ENCODE measurements around the gene RELL2. TPM values are rescaled to one million over a fixed set of nuclear protein-coding genes. Genes with fewer than 3 reads are reported as not detected.

The RELL2 gene
- total RNA-seq, 1 experiment from 2014 or later: 23.8 TPM

GRCh38 chr5:141685591-141685990 lies 48.8 kb downstream of the RELL2 start:
- CTCF ChIA-PET: no interaction called here
- no peak for TF ChIP-seq CREM (CRISPR knock-in tag; IDR thresholded peaks at IDR 0.05)
- no peak for TF ChIP-seq TEAD4 (CRISPR knock-in tag; IDR thresholded peaks at IDR 0.05)
- no peak for TF ChIP-seq KAT7 (CRISPR knock-in tag; IDR thresholded peaks at IDR 0.05; ENCODE audit: borderline replicate concordance)
- no peak for TF ChIP-seq ZNF219 (CRISPR knock-in tag; IDR thresholded peaks at IDR 0.05; ENCODE audit: borderline replicate concordance)
- TF ChIP-seq ZSCAN18 (CRISPR knock-in tag; IDR thresholded peaks at IDR 0.05): no peak
- TF ChIP-seq NR1H2 (CRISPR knock-in tag; IDR thresholded peaks at IDR 0.05): no peak
- no peak for TF ChIP-seq GRHL2 (CRISPR knock-in tag; IDR thresholded peaks at IDR 0.05; ENCODE audit: insufficient replicate concordance, severe bottlenecking)
- TF ChIP-seq ZNF423 (CRISPR knock-in tag; IDR thresholded peaks at IDR 0.05): no peak
- no peak for TF ChIP-seq PRRX2 (CRISPR knock-in tag; IDR thresholded peaks at IDR 0.05)
- TF ChIP-seq ZNF532 (CRISPR knock-in tag; IDR thresholded peaks at IDR 0.05; ENCODE audit: borderline replicate concordance): no peak
- TF ChIP-seq, protein P1, sequence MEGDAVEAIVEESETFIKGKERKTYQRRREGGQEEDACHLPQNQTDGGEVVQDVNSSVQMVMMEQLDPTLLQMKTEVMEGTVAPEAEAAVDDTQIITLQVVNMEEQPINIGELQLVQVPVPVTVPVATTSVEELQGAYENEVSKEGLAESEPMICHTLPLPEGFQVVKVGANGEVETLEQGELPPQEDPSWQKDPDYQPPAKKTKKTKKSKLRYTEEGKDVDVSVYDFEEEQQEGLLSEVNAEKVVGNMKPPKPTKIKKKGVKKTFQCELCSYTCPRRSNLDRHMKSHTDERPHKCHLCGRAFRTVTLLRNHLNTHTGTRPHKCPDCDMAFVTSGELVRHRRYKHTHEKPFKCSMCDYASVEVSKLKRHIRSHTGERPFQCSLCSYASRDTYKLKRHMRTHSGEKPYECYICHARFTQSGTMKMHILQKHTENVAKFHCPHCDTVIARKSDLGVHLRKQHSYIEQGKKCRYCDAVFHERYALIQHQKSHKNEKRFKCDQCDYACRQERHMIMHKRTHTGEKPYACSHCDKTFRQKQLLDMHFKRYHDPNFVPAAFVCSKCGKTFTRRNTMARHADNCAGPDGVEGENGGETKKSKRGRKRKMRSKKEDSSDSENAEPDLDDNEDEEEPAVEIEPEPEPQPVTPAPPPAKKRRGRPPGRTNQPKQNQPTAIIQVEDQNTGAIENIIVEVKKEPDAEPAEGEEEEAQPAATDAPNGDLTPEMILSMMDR (IDR thresholded peaks at IDR 0.05): no peak
- Mint-ChIP-seq H3K9me3 (no peaks in the 10 kb centered on the region), H3K4me1 (peaks cover 36% of the 10 kb centered on the region), H3K4me3 (no peak overlapping the region), H3K27ac (no peak overlapping the region), H3K36me3 (no peaks in the 10 kb centered on the region), H3K27me3 (ENCODE audit: low read depth) (peaks cover 7% of the 10 kb centered on the region; the same call in 1 of the 2 replicates)
- no peak for DNase-seq (ENCODE audit: low spot score)
- POLR2A ChIA-PET: no interaction called here
- no peak for ATAC-seq

DNA sequence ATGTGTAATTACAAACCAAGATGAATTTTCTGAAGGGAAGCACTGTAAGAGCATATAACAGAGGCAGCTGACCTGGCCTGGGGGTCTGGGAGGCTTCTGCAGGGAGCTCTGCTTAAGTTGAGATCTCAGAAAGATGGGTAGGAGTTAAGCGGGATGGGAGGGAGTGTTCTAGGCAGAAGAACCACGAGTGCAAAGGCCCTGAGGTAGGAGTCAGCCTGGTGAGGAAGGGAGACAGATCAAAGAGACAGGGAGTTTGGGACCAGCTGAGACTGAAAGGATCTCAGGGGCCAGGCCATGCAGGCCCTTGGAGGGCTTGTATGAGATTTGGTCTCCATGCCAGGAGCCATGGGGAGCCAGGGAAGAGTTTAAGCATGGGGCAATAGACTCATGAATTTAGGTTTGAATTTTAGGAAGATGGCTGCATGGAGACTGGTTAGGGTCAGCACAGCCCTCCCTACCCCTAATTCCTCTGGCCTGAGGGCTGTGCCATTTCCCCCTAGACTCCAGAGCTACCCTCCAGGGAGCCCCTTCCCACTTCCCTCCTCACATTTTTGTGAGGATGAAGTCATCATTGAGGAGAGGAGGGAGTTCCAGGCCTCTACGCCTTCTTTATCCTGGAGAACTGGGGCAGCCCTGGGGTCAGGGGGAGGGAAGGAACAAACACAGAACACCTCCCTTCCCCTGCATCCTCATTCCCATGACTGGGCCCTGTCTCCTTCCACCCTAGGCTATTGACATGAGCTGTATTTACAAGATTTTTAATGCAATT lies 50.0 kb downstream of the RELL2 start:
- ChIA-PET POLR2A (no interaction called here), CTCF (interaction anchor here (0.9 to 1.4 kb wide), 4 partner anchors 17 to 282 kb away, joined by 3 to 7 read pairs (median 4); partner anchors contain the start of gene RNF14)
- Mint-ChIP-seq H3K36me3 (no peaks in the 10 kb centered on the region), H3K9me3 (no peaks in the 10 kb centered on the region), H3K4me1 (peaks cover 25% of the 10 kb centered on the region), H3K27me3 (ENCODE audit: low read depth) (peaks cover 8% of the 10 kb centered on the region), H3K4me3 (no peak overlapping the region), H3K27ac (no peak overlapping the region)
- DNase-seq (ENCODE audit: low spot score): no peak
- TF ChIP-seq OVOL2 (CRISPR knock-in tag; IDR thresholded peaks at IDR 0.05; ENCODE audit: borderline replicate concordance) (no peak), KAT7 (CRISPR knock-in tag; IDR thresholded peaks at IDR 0.05; ENCODE audit: borderline replicate concordance) (no peak)
- ATAC-seq: peak; percentile 31

Other genes with a start within 250 kb of the RELL2 start
- 7.8 to 9.1 TPM (median 8.8 TPM) in 3 replicates for gene PCDHGB4, start 249.3 kb upstream of the RELL2 start, total RNA-seq (2021)
- 1.4 to 2.4 TPM (median 2.1 TPM) in 3 replicates for gene PCDHGA8, start 244.4 kb upstream of the RELL2 start, total RNA-seq (2021)
- gene PCDHGB5, start 239.1 kb upstream of the RELL2 start, total RNA-seq (2021): 7.6 to 9.7 TPM (median 7.7 TPM) in 3 replicates
- 1.9 to 2.9 TPM (median 2.3 TPM) in 3 replicates for gene PCDHGA9, start 234.2 kb upstream of the RELL2 start, total RNA-seq (2021)
- gene PCDHGB6, start 229.0 kb upstream of the RELL2 start, total RNA-seq (2021): 6.0 to 6.7 TPM (median 6.1 TPM) in 3 replicates
- 10.7 to 11.9 TPM (median 11.0 TPM) in 3 replicates for gene PCDHGA10, start 224.0 kb upstream of the RELL2 start, total RNA-seq (2021)
- 10.5 to 11.2 TPM (median 10.7 TPM) in 3 replicates for gene PCDHGB7, start 219.3 kb upstream of the RELL2 start, total RNA-seq (2021)
- 7.0 to 8.4 TPM (median 7.1 TPM) in 3 replicates for gene PCDHGA11, start 215.9 kb upstream of the RELL2 start, total RNA-seq (2021)
- 1.6 to 2.1 TPM (median 1.9 TPM) in 3 replicates for gene PCDHGA12, start 206.5 kb upstream of the RELL2 start, total RNA-seq (2021)
- gene PCDHGC3, start 161.0 kb upstream of the RELL2 start, total RNA-seq (2021): 28.1 to 29.4 TPM (median 29.1 TPM) in 3 replicates
- 4.5 to 6.1 TPM (median 5.1 TPM) in 3 replicates for gene PCDHGC4, start 152.0 kb upstream of the RELL2 start, total RNA-seq (2021)
- 1.1 to 1.5 TPM (median 1.1 TPM) in 3 replicates for gene PCDHGC5, start 147.9 kb upstream of the RELL2 start, total RNA-seq (2021)
- gene DIAPH1, start 18.0 kb upstream of the RELL2 start, total RNA-seq (2021): 90.9 to 109 TPM (median 96.0 TPM) in 3 replicates
- gene HDAC3, start 148 bp upstream of the RELL2 start, total RNA-seq (2021): 84.7 to 96.2 TPM (median 94.5 TPM) in 3 replicates
- 43.6 to 50.3 TPM (median 44.8 TPM) in 3 replicates for gene FCHSD1, start 14.4 kb downstream of the RELL2 start, total RNA-seq (2021)
- 51.2 to 60.4 TPM (median 53.4 TPM) in 3 replicates for gene ARAP3, start 45.2 kb downstream of the RELL2 start, total RNA-seq (2021)
- gene PCDH1, start 241.4 kb downstream of the RELL2 start, total RNA-seq (2021): 105 to 108 TPM (median 108 TPM) in 3 replicates

All from WTC11 (cell line).